ENCODE results near the gene UGT3A2. TPM values are rescaled to one million over a fixed set of nuclear protein-coding genes. Genes with fewer than 3 reads are reported as not detected.
A peak's percentile ranks its signal among the peaks of the same experiment; 100 is the strongest.

UGT3A2 gene
- total and polyA plus RNA-seq, 2 of the 4 experiments (the other 2 are of a cell fraction) = not detected

DNA sequence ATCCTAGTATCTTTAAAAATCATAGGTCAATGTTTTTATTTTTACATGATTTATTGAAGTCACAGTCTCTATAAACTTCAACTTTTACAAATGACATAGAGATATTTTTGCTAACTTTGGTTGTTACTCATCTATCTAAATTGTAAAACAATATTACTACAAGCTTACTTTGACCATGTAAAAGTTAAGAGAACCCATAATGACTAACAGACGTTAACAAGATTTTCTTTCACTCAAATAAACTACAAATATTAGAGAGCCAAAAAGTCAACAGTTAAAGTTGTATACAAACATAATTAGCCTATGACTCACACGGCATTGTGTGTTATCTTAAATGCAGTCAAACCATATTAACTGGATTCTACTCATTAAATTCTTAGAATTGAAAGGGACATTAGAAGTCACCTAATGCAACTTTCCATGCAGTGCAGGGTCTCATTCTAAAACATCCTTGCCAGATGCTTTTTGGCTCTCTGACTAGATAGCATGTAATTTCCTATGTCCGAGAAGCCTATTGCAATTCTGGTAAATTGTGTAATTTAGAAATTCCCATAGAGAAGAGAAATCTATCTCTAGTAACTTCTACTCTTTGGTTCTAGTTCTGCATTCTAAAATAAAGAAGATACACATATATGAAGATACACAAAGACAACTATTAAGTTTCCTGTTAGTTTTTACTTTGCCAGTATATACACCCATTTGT, 42.2 kb upstream of the UGT3A2 start:
- ChIA-PET CTCF (no interaction called here), POLR2A (ENCODE audit: unreplicated experiment) (no interaction called here)
- ATAC-seq (ENCODE audit: low read depth) = 0 out of 2 replicates have a peak, but pooled peaks have one; percentile 47
- Histone ChIP-seq H2AK9ac (replicated peaks; ENCODE audit: low read depth, low read length, poor library complexity) (no peak overlapping the region), H3K36me3 (ENCODE audit: control insufficient read depth, insufficient read depth, low read length) (peaks cover 3% of the 10 kb centered on the region; the same call in 1 of the 2 replicates), H3K4me1 (ENCODE audit: control insufficient read depth, insufficient read depth, low read length) (no peaks in the 10 kb centered on the region; the same call in 1 of the 2 replicates), H3K4me2 (ENCODE audit: low read depth, low read length) (no peak overlapping the region), H3K56ac (ENCODE audit: extremely low read depth, insufficient read depth, low read length) (no peak overlapping the region), H3K9me1 (ENCODE audit: insufficient read depth, low read length) (no peaks in the 10 kb centered on the region), H2BK120ac (ENCODE audit: low read depth, low read length) (no peak overlapping the region), H3K4me3 (ENCODE audit: insufficient read depth, low read depth, low read length) (no peak overlapping the region), H3K27ac (ENCODE audit: insufficient read depth, low read length) (no peak overlapping the region), H3K14ac (replicated peaks; ENCODE audit: low read depth, low read length) (no peak overlapping the region), H2BK20ac (ENCODE audit: low read depth, low read length) (no peak overlapping the region), H4K91ac (ENCODE audit: insufficient read depth, low read depth, low read length) (no peak overlapping the region), H4K20me1 (ENCODE audit: insufficient read depth, low read length) (no peaks in the 10 kb centered on the region), H3K27me3 (ENCODE audit: control insufficient read depth, insufficient read depth, low read length) (no peaks in the 10 kb centered on the region), H3K9ac (ENCODE audit: low read depth, low read length) (no peak overlapping the region), H3K4ac (ENCODE audit: low read depth, low read length) (no peak overlapping the region), H2AFZ (replicated peaks; ENCODE audit: low read length, poor library complexity) (no peak overlapping the region), H2BK15ac (ENCODE audit: low read depth, low read length) (no peak overlapping the region), H2AK5ac (ENCODE audit: low read depth, low read length) (no peak overlapping the region), H3K79me1 (ENCODE audit: low read depth in 1 of 2, low read length in 2 of 2) (no peaks in the 10 kb centered on the region), H3K18ac (ENCODE audit: low read depth, low read length) (no peak overlapping the region), H3K23ac (ENCODE audit: low read depth, low read length) (no peak overlapping the region), H2BK5ac (ENCODE audit: low read depth, low read length, poor library complexity, severe bottlenecking) (no peak overlapping the region), H4K5ac (ENCODE audit: low read depth, low read length) (no peak overlapping the region), H3K9me3 (ENCODE audit: control insufficient read depth, insufficient read depth, low read length) (no peaks in the 10 kb centered on the region), H4K8ac (ENCODE audit: low read depth in 2 of 2, low read length in 2 of 2) (no peak overlapping the region)
- in situ Hi-C loops (cut with MboI; ENCODE audit: low sequenced_read_pairs) (no loop called here), intact Hi-C loops (cut with micrococcal nuclease) (no loop called here), dilution Hi-C loops (cut with HindIII; ENCODE audit: low sequenced_read_pairs, unreplicated experiment) (no loop called here)
- no peak for TF ChIP-seq MXI1 (IDR thresholded peaks at IDR 0.05; ENCODE audit: borderline replicate concordance, low read depth, low read length)
- TF ChIP-seq CEBPB (IDR thresholded peaks at IDR 0.05; ENCODE audit: low read depth, low read length) = no peak
- TF ChIP-seq NFE2L2 (IDR thresholded peaks at IDR 0.05; ENCODE audit: low read depth, low read length) = no peak
- TF ChIP-seq FOS (IDR thresholded peaks at IDR 0.05; ENCODE audit: low read depth, low read length) = no peak
- no peak for TF ChIP-seq MAZ (IDR thresholded peaks at IDR 0.05; ENCODE audit: borderline replicate concordance, low read depth, low read length)
- TF ChIP-seq, protein P1, sequence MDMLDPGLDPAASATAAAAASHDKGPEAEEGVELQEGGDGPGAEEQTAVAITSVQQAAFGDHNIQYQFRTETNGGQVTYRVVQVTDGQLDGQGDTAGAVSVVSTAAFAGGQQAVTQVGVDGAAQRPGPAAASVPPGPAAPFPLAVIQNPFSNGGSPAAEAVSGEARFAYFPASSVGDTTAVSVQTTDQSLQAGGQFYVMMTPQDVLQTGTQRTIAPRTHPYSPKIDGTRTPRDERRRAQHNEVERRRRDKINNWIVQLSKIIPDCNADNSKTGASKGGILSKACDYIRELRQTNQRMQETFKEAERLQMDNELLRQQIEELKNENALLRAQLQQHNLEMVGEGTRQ (IDR thresholded peaks at IDR 0.05; ENCODE audit: low read depth, low read length) = no peak
- no peak for TF ChIP-seq RAD21 (IDR thresholded peaks at IDR 0.05; ENCODE audit: low read length)
- no peak for TF ChIP-seq RFX5 (IDR thresholded peaks at IDR 0.05; ENCODE audit: low read depth, low read length)
- no TSS peak for BruUV-seq (replicated peaks)
- no peak for DNase-seq
- WGBS, 2 experiments (ENCODE audit: extremely low coverage in 2 of 2, insufficient read length in 1 of 2) = no CpG with 5 or more reads among the region's 3 CpGs
